H9 (cell line): Measurements from ENCODE around the gene MRGPRG. TPM values are rescaled to one million over a fixed set of nuclear protein-coding genes. Genes with fewer than 3 reads are reported as not detected.
"Not testable (repeated sequence)": the region's sequence is repeated elsewhere in the genome, so short reads cannot be mapped to it uniquely, and the experiment has no call there.

Source experiments
- DNase-seq: peaks from one replicate; pipeline ENCODE4 v3.0.0-alpha.2; 2017
- H2AFZ ChIP-seq: one replicate; pipeline ENCODE4 v1.6.1; 2013; ENCODE audit warnings: mild to moderate bottlenecking, low read length, control low read depth, moderate library complexity
- H2AK5ac ChIP-seq: 2 replicates; pipeline ENCODE4 v1.6.1; 2013; ENCODE audit warnings: low read length, control low read depth, mixed read lengths; ENCODE audit not compliant: insufficient read length
- H2BK120ac ChIP-seq: one replicate; pipeline ENCODE4 v1.6.1; 2013; ENCODE audit warnings: low read depth, mild to moderate bottlenecking, low read length, control low read depth, inconsistent platforms; ENCODE audit not compliant: poor library complexity, severe bottlenecking
- H2BK12ac ChIP-seq: 2 replicates; pipeline ENCODE4 v1.6.1; 2013; ENCODE audit warnings: low read length, control low read depth, mixed read lengths, low read depth; ENCODE audit not compliant: insufficient read length
- H2BK15ac ChIP-seq: 2 replicates; pipeline ENCODE4 v1.6.1; 2013; ENCODE audit warnings: low read depth, low read length, control low read depth
- H2BK20ac ChIP-seq: one replicate; pipeline ENCODE4 v1.6.1; 2013; ENCODE audit warnings: low read depth, mild to moderate bottlenecking, low read length, control low read depth, inconsistent platforms; ENCODE audit not compliant: poor library complexity, severe bottlenecking
- H2BK5ac ChIP-seq: 2 replicates; pipeline ENCODE4 v1.6.1; 2013; ENCODE audit warnings: low read length, control low read depth, mixed read lengths; ENCODE audit not compliant: insufficient read length
- H3K14ac ChIP-seq: 2 replicates; pipeline ENCODE4 v1.6.1; 2013; ENCODE audit warnings: low read length, control low read depth; ENCODE audit not compliant: insufficient read depth
- H3K18ac ChIP-seq: 2 replicates; pipeline ENCODE4 v1.6.1; 2013; ENCODE audit warnings: low read depth, mild to moderate bottlenecking, mixed read lengths, low read length, control low read depth; ENCODE audit not compliant: insufficient read length
- H3K23ac ChIP-seq: 2 replicates; pipeline ENCODE4 v1.6.1; 2013; ENCODE audit warnings: low read length, control low read depth, mixed read lengths, low read depth; ENCODE audit not compliant: insufficient read length
- H3K23me2 ChIP-seq: 2 replicates; pipeline ENCODE4 v1.6.1; 2013; ENCODE audit warnings: low read depth, mild to moderate bottlenecking, mixed read lengths, low read length, control low read depth; ENCODE audit not compliant: insufficient read length, poor library complexity, severe bottlenecking
- H3K27ac ChIP-seq: 2 replicates; pipeline ENCODE4 v1.5.1; 2013; ENCODE audit warnings: low read length, control low read depth, mixed read lengths, low read depth; ENCODE audit not compliant: insufficient read length
- H3K27me3 ChIP-seq: 2 replicates; pipeline ENCODE4 v1.6.1; 2013; ENCODE audit warnings: low read length, control low read depth, inconsistent platforms; ENCODE audit not compliant: insufficient read depth
- H3K4ac ChIP-seq: 2 replicates; pipeline ENCODE4 v1.6.1; 2013; ENCODE audit warnings: low read depth, mild to moderate bottlenecking, control low read depth, inconsistent platforms, low read length, moderate library complexity
- H3K4me1 ChIP-seq: 2 replicates; pipeline ENCODE4 v1.6.1; 2013; ENCODE audit warnings: low read length, control low read depth, inconsistent platforms; ENCODE audit not compliant: insufficient read depth
- H3K4me2 ChIP-seq: 2 replicates; pipeline ENCODE4 v1.6.1; 2013; ENCODE audit warnings: low read length, control low read depth, mixed read lengths; ENCODE audit not compliant: insufficient read length, insufficient read depth
- H3K56ac ChIP-seq: 2 replicates; pipeline ENCODE4 v1.6.1; 2013; ENCODE audit warnings: low read depth, mild to moderate bottlenecking, mixed read lengths, low read length, control low read depth; ENCODE audit not compliant: insufficient read length
- H3K79me1 ChIP-seq: 2 replicates; pipeline ENCODE4 v1.6.1; 2013; ENCODE audit warnings: low read depth, mild to moderate bottlenecking, moderate library complexity, low read length, control low read depth, inconsistent platforms; ENCODE audit not compliant: insufficient read depth, poor library complexity, severe bottlenecking
- H3K79me2 ChIP-seq: 2 replicates; pipeline ENCODE4 v1.6.1; 2013; ENCODE audit warnings: low read length, control low read depth, inconsistent platforms; ENCODE audit not compliant: insufficient read depth
- H3K9ac ChIP-seq: 2 replicates; pipeline ENCODE4 v1.6.1; 2013; ENCODE audit warnings: low read length, control low read depth, mixed read lengths; ENCODE audit not compliant: insufficient read length; ENCODE audit errors: extremely low read depth
- H3K9me3 ChIP-seq: one replicate; pipeline ENCODE4 v1.6.1; 2013; ENCODE audit warnings: low read depth, low read length, inconsistent platforms; ENCODE audit not compliant: control insufficient read depth
- H3T11ph ChIP-seq: one replicate; pipeline ENCODE4 v1.6.1; 2013; ENCODE audit warnings: mild to moderate bottlenecking, low read length, control low read depth, inconsistent platforms
- H4K20me1 ChIP-seq: one replicate; pipeline ENCODE4 v1.6.1; 2013; ENCODE audit not compliant: control insufficient read depth, insufficient read length, insufficient read depth
- H4K5ac ChIP-seq: 2 replicates; pipeline ENCODE4 v1.6.1; 2013; ENCODE audit warnings: low read depth, mild to moderate bottlenecking, mixed read lengths, low read length, control low read depth; ENCODE audit not compliant: insufficient read length
- H4K8ac ChIP-seq: replicated peaks from 2 replicates; pipeline ENCODE4 v1.6.1; 2013; ENCODE audit warnings: low read length, control low read depth, mixed read lengths, low read depth; ENCODE audit not compliant: insufficient read length
- H4K91ac ChIP-seq: 2 replicates; pipeline ENCODE4 v1.6.1; 2013; ENCODE audit warnings: low read depth, mild to moderate bottlenecking, moderate library complexity, mixed read lengths, low read length, control low read depth; ENCODE audit not compliant: insufficient read length
- H3K27ac Mint-ChIP-seq, 3 experiments: 2 replicates in 2 of 3; 3 replicates in 1 of 3; pipeline ENCODE4 v1.8.0; 2020 to 2021; ENCODE audit warnings: mixed read lengths in 3 of 3, mild to moderate bottlenecking in 1 of 3, moderate library complexity in 1 of 3
- H3K27me3 Mint-ChIP-seq: 2 replicates; pipeline ENCODE4 v1.8.0; 2021; ENCODE audit warnings: low read depth, mild to moderate bottlenecking, moderate library complexity, mixed read lengths
- H3K36me3 Mint-ChIP-seq, 3 experiments: 2 replicates in 2 of 3; 3 replicates in 1 of 3; pipeline ENCODE4 v1.8.0; 2020 to 2021; ENCODE audit warnings: low read depth in 3 of 3, mixed read lengths in 3 of 3; ENCODE audit not compliant: insufficient read depth in 1 of 3
- H3K4me1 Mint-ChIP-seq, 2 experiments: 2 replicates each; pipeline ENCODE4 v1.8.0; 2020; ENCODE audit warnings: mixed read lengths in 2 of 2
- H3K4me3 Mint-ChIP-seq, 2 experiments: 2 replicates in 1 of 2; 3 replicates in 1 of 2; pipeline ENCODE4 v1.8.0; 2020 to 2021; ENCODE audit warnings: mild to moderate bottlenecking in 2 of 2, mixed read lengths in 2 of 2, moderate library complexity in 1 of 2
- H3K9me3 Mint-ChIP-seq, 2 experiments: 2 replicates in 1 of 2; 3 replicates in 1 of 2; pipeline ENCODE4 v1.8.0; 2020; ENCODE audit warnings: mild to moderate bottlenecking in 2 of 2, mixed read lengths in 2 of 2, moderate library complexity in 1 of 2
- CTCF ChIP-seq: fragments of 200-600 bp; sonication (generic); conservative IDR thresholded peaks from 3 replicates; pipeline ENCODE4 v1.8.0; 2021; ENCODE audit warnings: antibody characterized with exemption, mild to moderate bottlenecking
- WGBS: extraction: QIAGEN DNeasy Blood & Tissue Kit; methylation state at CpG from one replicate; pipeline ENCODE4 v1.1.7; 2013; ENCODE audit warnings: missing lambda C conversion rate, low lambda C conversion rate, mixed read lengths; ENCODE audit not compliant: insufficient read length; ENCODE audit errors: extremely low coverage; 5-methylcytosine and 5-hydroxymethylcytosine counted together
- long read RNA-seq: library from polyadenylated mRNA; unstranded; transcript quantifications from one replicate; pipeline ENCODE4 v2.0.0, GENCODE V29; 2020
- total RNA-seq: library from RNA; stranded (reverse); gene quantifications from 2 replicates; pipeline ENCODE4 v1.2.1, GENCODE V29; 2021

Gene MRGPRG, protein sequence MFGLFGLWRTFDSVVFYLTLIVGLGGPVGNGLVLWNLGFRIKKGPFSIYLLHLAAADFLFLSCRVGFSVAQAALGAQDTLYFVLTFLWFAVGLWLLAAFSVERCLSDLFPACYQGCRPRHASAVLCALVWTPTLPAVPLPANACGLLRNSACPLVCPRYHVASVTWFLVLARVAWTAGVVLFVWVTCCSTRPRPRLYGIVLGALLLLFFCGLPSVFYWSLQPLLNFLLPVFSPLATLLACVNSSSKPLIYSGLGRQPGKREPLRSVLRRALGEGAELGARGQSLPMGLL
- not detected in 2 replicates for total RNA-seq
- long read RNA-seq = 0 reads

GRCh38 chr11:3218483-3219280, at the start of gene MRGPRG:
MRGPRG (minus strand) TSS chr11:3218813; CDS start chr11:3218813, 0 bp downstream.
- Histone ChIP-seq H3K18ac (no peak within 1 kb of the TSS), H4K5ac (no peak within 1 kb of the TSS), H3K9ac (no peak within 1 kb of the TSS), H2AK5ac (no peak within 1 kb of the TSS), H2BK20ac (no peak within 1 kb of the TSS), H3K79me1 (no peaks in the 10 kb centered on the region), H3K27me3 (no peaks in the 10 kb centered on the region), H4K8ac (no peak within 1 kb of the TSS), H3K4me1 (no peaks in the 10 kb centered on the region), H3K14ac (no peak within 1 kb of the TSS), H3K79me2 (no peaks in the 10 kb centered on the region), H2BK120ac (no peak within 1 kb of the TSS), H2BK15ac (no peak within 1 kb of the TSS), H2BK12ac (no peak within 1 kb of the TSS), H3K9me3 (no peaks in the 10 kb centered on the region), H3K27ac (no peak within 1 kb of the TSS), H3K23ac (no peak within 1 kb of the TSS), H2BK5ac (no peak within 1 kb of the TSS), H3K4ac (no peak within 1 kb of the TSS), H4K91ac (no peak within 1 kb of the TSS), H2AFZ (no peak within 1 kb of the TSS), H3T11ph (no peak within 1 kb of the TSS), H4K20me1 (no peaks in the 10 kb centered on the region), H3K23me2 (no peaks in the 10 kb centered on the region), H3K4me2 (no peak within 1 kb of the TSS), H3K56ac (no peak within 1 kb of the TSS)
- TF ChIP-seq CTCF = no peak
- H3K27me3 Mint-ChIP-seq = peaks cover 21% of the 10 kb centered on the region
- H3K9me3 Mint-ChIP-seq = no peaks in the 10 kb centered on the region; a peak in 1 of 5 replicates
- peak; percentile 25 for DNase-seq
- WGBS = no CpG with 5 or more reads among the region's 35 CpGs
- H3K27ac Mint-ChIP-seq = no peak within 1 kb of the TSS; a peak in 1 of 7 replicates
- no peak within 1 kb of the TSS; a peak in 1 of 5 replicates for H3K4me3 Mint-ChIP-seq
- H3K36me3 Mint-ChIP-seq = no peaks in the 10 kb centered on the region
- H3K4me1 Mint-ChIP-seq = peaks cover 24 to 30% of the 10 kb centered on the region in 2 experiments

DNA sequence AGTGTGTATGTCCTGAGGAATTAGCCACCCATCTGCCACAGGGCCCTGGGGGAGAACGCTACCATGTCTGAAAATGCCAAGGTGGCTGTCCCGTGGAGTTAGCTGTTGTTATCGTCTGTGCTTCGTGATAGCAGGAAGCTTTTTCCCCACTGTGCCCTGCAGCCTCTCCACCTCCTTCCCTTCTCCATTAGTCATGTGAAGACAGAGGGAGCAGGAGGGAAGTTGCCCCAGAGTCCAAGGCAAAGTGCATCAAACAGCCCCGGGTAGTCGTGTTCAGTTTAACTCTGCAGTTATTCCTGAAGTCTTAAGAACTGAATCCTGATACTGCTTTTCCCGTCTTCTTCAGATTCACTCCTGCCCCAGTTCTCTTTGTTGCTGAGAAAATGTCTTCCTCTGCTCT, 43.9 kb upstream of the MRGPRG start:
- H3K4ac ChIP-seq, H2AK5ac ChIP-seq, H2BK20ac ChIP-seq, H2BK12ac ChIP-seq, H3K4me2 ChIP-seq, H2BK5ac ChIP-seq, H3K4me1 Mint-ChIP-seq, H4K8ac ChIP-seq, H3K27ac ChIP-seq, H3T11ph ChIP-seq, H3K27me3 Mint-ChIP-seq, H3K27ac Mint-ChIP-seq, H4K20me1 ChIP-seq, H4K5ac ChIP-seq, H3K79me1 ChIP-seq, H3K4me3 Mint-ChIP-seq, DNase-seq, H3K36me3 Mint-ChIP-seq, H3K23ac ChIP-seq, H2BK120ac ChIP-seq, H3K14ac ChIP-seq, H2AFZ ChIP-seq, H3K27me3 ChIP-seq, H3K4me1 ChIP-seq, H3K9me3 Mint-ChIP-seq, H2BK15ac ChIP-seq, H3K9me3 ChIP-seq, H4K91ac ChIP-seq, H3K18ac ChIP-seq, H3K56ac ChIP-seq, H3K23me2 ChIP-seq, H3K79me2 ChIP-seq, H3K9ac ChIP-seq: not testable (repeated sequence)
- WGBS = no CpG with 5 or more reads among the region's 7 CpGs
